SK-N-SH treated with all-trans-retinoic acid at 6 μM for 48 hours (cell line): ENCODE data around the gene AIG1.

ENCODE experiments used
- ARNTL ChIP-seq: fragments of 450-650 bp; formaldehyde crosslinking; IDR thresholded peaks from 2 replicates; pipeline ENCODE4 v1.5.0; 2020; ENCODE audit warnings: low read depth, mild to moderate bottlenecking, moderate library complexity, borderline replicate concordance
- ISL1 ChIP-seq: fragments of 250-450 bp; sonication (Bioruptor Pico); IDR thresholded peaks from 2 replicates; pipeline ENCODE4 v2.1.2; 2022; ENCODE audit warnings: mild to moderate bottlenecking, moderate library complexity
- TOX ChIP-seq: fragments of 250-450 bp; sonication (Bioruptor Pico); IDR thresholded peaks from 2 replicates; pipeline ENCODE4 v1.8.0; 2021; ENCODE audit warnings: mild to moderate bottlenecking, moderate library complexity, borderline replicate concordance
- ZFP30 ChIP-seq: fragments of 450-650 bp; formaldehyde crosslinking; IDR thresholded peaks from 2 replicates; pipeline ENCODE4 v1.5.0; 2022; ENCODE audit warnings: mild to moderate bottlenecking, moderate library complexity
- TF ChIP-seq, protein P1 (sequence below): fragments of 250-450 bp; sonication (Bioruptor Pico); IDR thresholded peaks from 2 replicates; pipeline ENCODE4 v1.5.1; 2021; ENCODE audit warnings: mild to moderate bottlenecking, moderate library complexity

GRCh38 chr6:143160015-143160414 is 99.3 kb downstream of the AIG1 start:
- no peak for TF ChIP-seq ISL1
- TF ChIP-seq, protein P1, sequence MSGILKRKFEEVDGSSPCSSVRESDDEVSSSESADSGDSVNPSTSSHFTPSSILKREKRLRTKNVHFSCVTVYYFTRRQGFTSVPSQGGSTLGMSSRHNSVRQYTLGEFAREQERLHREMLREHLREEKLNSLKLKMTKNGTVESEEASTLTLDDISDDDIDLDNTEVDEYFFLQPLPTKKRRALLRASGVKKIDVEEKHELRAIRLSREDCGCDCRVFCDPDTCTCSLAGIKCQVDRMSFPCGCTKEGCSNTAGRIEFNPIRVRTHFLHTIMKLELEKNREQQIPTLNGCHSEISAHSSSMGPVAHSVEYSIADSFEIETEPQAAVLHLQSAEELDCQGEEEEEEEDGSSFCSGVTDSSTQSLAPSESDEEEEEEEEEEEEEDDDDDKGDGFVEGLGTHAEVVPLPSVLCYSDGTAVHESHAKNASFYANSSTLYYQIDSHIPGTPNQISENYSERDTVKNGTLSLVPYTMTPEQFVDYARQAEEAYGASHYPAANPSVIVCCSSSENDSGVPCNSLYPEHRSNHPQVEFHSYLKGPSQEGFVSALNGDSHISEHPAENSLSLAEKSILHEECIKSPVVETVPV (CRISPR knock-in tag), result no peak
- TF ChIP-seq ZFP30, result no peak
- no peak for TF ChIP-seq ARNTL (CRISPR knock-in tag)
- no peak for TF ChIP-seq TOX
